IPS-18c (cell line): ENCODE measurements around the gene DEK.
"Not testable (repeated sequence)": the region's sequence is repeated elsewhere in the genome, so short reads cannot be mapped to it uniquely, and the experiment has no call there.

ENCODE experiments used
- H3K4me3 ChIP-seq: 2 replicates; pipeline ENCODE4 v1.7.0; 2013; ENCODE audit warnings: low read depth, mild to moderate bottlenecking, low read length, moderate library complexity; ENCODE audit not compliant: insufficient read depth
- H3K9me3 ChIP-seq: one replicate; pipeline ENCODE4 v1.6.1; 2013; ENCODE audit warnings: mild to moderate bottlenecking, low read length, moderate library complexity; ENCODE audit not compliant: control insufficient read depth, insufficient read depth

The DEK gene

GRCh38 chr6:18216411-18216810 lies 47.9 kb downstream of the DEK start:
- H3K4me3 ChIP-seq, result no peak overlapping the region
- no peaks in the 10 kb centered on the region for H3K9me3 ChIP-seq

- Histone ChIP-seq H3K4me3 (no peak overlapping the region), H3K9me3 (no peaks in the 10 kb centered on the region)
These were observed 48.9 kb downstream of the DEK start for GRCh38 chr6:18215436-18215835.

GRCh38 chr6:18214003-18214402 lies 50.3 kb downstream of the DEK start:
- Histone ChIP-seq H3K9me3 (no peaks in the 10 kb centered on the region), H3K4me3 (no peak overlapping the region)

GRCh38 chr6:18213439-18213838 lies 50.9 kb downstream of the DEK start:
- H3K4me3 ChIP-seq, result no peak overlapping the region

GRCh38 chr6:18212231-18212630 lies 52.1 kb downstream of the DEK start:
- no peak overlapping the region for H3K4me3 ChIP-seq
- no peaks in the 10 kb centered on the region for H3K9me3 ChIP-seq

More at GRCh38 chr6:18213439-18213838, 50.9 kb downstream of the DEK start:
- H3K9me3 ChIP-seq, result no peaks in the 10 kb centered on the region

GRCh38 chr6:18211338-18211737 lies 53.0 kb downstream of the DEK start:
- no peak overlapping the region for H3K4me3 ChIP-seq
- H3K9me3 ChIP-seq, result no peaks in the 10 kb centered on the region

GRCh38 chr6:18210707-18211106 lies 53.6 kb downstream of the DEK start:
- no peak overlapping the region for H3K4me3 ChIP-seq
- no peaks in the 10 kb centered on the region for H3K9me3 ChIP-seq

- H3K4me3 ChIP-seq, result no peak overlapping the region
- H3K9me3 ChIP-seq, result no peaks in the 10 kb centered on the region
These were observed 54.7 kb downstream of the DEK start for GRCh38 chr6:18209539-18210197.

- not testable (repeated sequence) for H3K9me3 ChIP-seq, H3K4me3 ChIP-seq
These were observed 55.6 kb downstream of the DEK start for GRCh38 chr6:18208778-18209177.

- Histone ChIP-seq H3K4me3 (no peak overlapping the region), H3K9me3 (no peaks in the 10 kb centered on the region)
These were observed 56.4 kb downstream of the DEK start for GRCh38 chr6:18207949-18208348.

GRCh38 chr6:18207438-18207837 lies 56.9 kb downstream of the DEK start:
- Histone ChIP-seq H3K9me3 (no peaks in the 10 kb centered on the region), H3K4me3 (no peak overlapping the region)

GRCh38 chr6:18206591-18206990 lies 57.7 kb downstream of the DEK start:
- no peak overlapping the region for H3K4me3 ChIP-seq
- H3K9me3 ChIP-seq, result no peaks in the 10 kb centered on the region

- no peak overlapping the region for H3K4me3 ChIP-seq
These were observed 59.6 kb downstream of the DEK start for GRCh38 chr6:18204691-18205090.

GRCh38 chr6:18203786-18204185 lies 60.5 kb downstream of the DEK start:
- Histone ChIP-seq H3K4me3 (no peak overlapping the region), H3K9me3 (no peaks in the 10 kb centered on the region)

More at GRCh38 chr6:18204691-18205090, 59.6 kb downstream of the DEK start:
- H3K9me3 ChIP-seq, result no peaks in the 10 kb centered on the region

- H3K9me3 ChIP-seq, result no peaks in the 10 kb centered on the region
- H3K4me3 ChIP-seq, result no peak overlapping the region
These were observed 72.3 kb downstream of the DEK start for GRCh38 chr6:18192026-18192425.

GRCh38 chr6:18189196-18189595 lies 75.1 kb downstream of the DEK start:
- no peak overlapping the region for H3K4me3 ChIP-seq
- no peaks in the 10 kb centered on the region for H3K9me3 ChIP-seq

GRCh38 chr6:18187701-18188100 lies 76.6 kb downstream of the DEK start:
- Histone ChIP-seq H3K9me3 (no peaks in the 10 kb centered on the region), H3K4me3 (no peak overlapping the region)

- H3K4me3 ChIP-seq, result no peak overlapping the region
- no peaks in the 10 kb centered on the region for H3K9me3 ChIP-seq
These were observed 77.6 kb downstream of the DEK start for GRCh38 chr6:18186540-18187250.

GRCh38 chr6:18186033-18186432 lies 78.3 kb downstream of the DEK start:
- no peaks in the 10 kb centered on the region for H3K9me3 ChIP-seq

More at GRCh38 chr6:18186033-18186432, 78.3 kb downstream of the DEK start:
- H3K4me3 ChIP-seq, result no peak overlapping the region
